Stimulated activated CD8-positive, alpha-beta memory T cell treated with anti-CD3 and anti-CD28 coated beads, Interleukin-12 subunit alpha, Interleukin-12 subunit beta, amount 100 ng/mL, for 4 hours (primary cell): ENCODE results near the gene PLD4.
"Not testable (repeated sequence)": the region's sequence is repeated elsewhere in the genome, so short reads cannot be mapped to it uniquely, and the experiment has no call there.

Experiments
- DNase-seq: peaks from one replicate; pipeline ENCODE4 v3.0.0-alpha.2; 2020; ENCODE audit warnings: low read depth

PLD4 gene

GRCh38 chr14:104885973-104886689, 38.5 kb upstream of the PLD4 start:
- DNase-seq: no peak

- DNase-seq: no peak
Measured at GRCh38 chr14:104886690-104887622, 37.7 kb upstream of the PLD4 start.

GRCh38 chr14:104887623-104888488, 36.8 kb upstream of the PLD4 start:
- DNase-seq: no peak

- DNase-seq: no peak
Measured at GRCh38 chr14:104888489-104889374, 35.9 kb upstream of the PLD4 start.

- no peak for DNase-seq
Measured at GRCh38 chr14:104889375-104889757, 35.3 kb upstream of the PLD4 start.

- DNase-seq: not testable (repeated sequence)
Measured at GRCh38 chr14:104890292-104890691, 34.4 kb upstream of the PLD4 start.

- no peak for DNase-seq
Measured at GRCh38 chr14:104891121-104891551, 33.5 kb upstream of the PLD4 start.

GRCh38 chr14:104891664-104892530, 32.8 kb upstream of the PLD4 start:
- DNase-seq: no peak

GRCh38 chr14:104892531-104893434, 31.9 kb upstream of the PLD4 start:
- no peak for DNase-seq

GRCh38 chr14:104893435-104894207, 31.1 kb upstream of the PLD4 start:
- no peak for DNase-seq

- no peak for DNase-seq
Measured at GRCh38 chr14:104894331-104895206, 30.1 kb upstream of the PLD4 start.

GRCh38 chr14:104895207-104895785, 29.4 kb upstream of the PLD4 start:
- DNase-seq: no peak

- DNase-seq: no peak
Measured at GRCh38 chr14:104895786-104896661, 28.7 kb upstream of the PLD4 start.

GRCh38 chr14:104897330-104898194, 27.1 kb upstream of the PLD4 start:
- no peak for DNase-seq

- no peak for DNase-seq
Measured at GRCh38 chr14:104898195-104898558, 26.5 kb upstream of the PLD4 start.
